ENCODE data around the gene DOCK3.
"Not testable (repeated sequence)": the region's sequence is repeated elsewhere in the genome, so short reads cannot be mapped to it uniquely, and the experiment has no call there.

DOCK3 gene

GRCh38 chr3:50688602-50689001 lies 13.9 kb downstream of the DOCK3 start:
- DNase-seq = not testable (repeated sequence)

GRCh38 chr3:50689558-50689957 lies 14.8 kb downstream of the DOCK3 start:
- DNase-seq = no peak

GRCh38 chr3:50695031-50695430 lies 20.3 kb downstream of the DOCK3 start:
- DNase-seq = no peak

GRCh38 chr3:50696276-50696675 lies 21.5 kb downstream of the DOCK3 start:
- no peak for DNase-seq

- DNase-seq = no peak
Measured at GRCh38 chr3:50698269-50698668, 23.5 kb downstream of the DOCK3 start.

GRCh38 chr3:50708620-50709019 lies 33.9 kb downstream of the DOCK3 start:
- DNase-seq = no peak

- no peak for DNase-seq
Measured at GRCh38 chr3:50714946-50715345, 40.2 kb downstream of the DOCK3 start.

- DNase-seq = no peak
Measured at GRCh38 chr3:50724831-50725230, 50.1 kb downstream of the DOCK3 start.

- no peak for DNase-seq
Measured at GRCh38 chr3:50734985-50735384, 60.3 kb downstream of the DOCK3 start.

- no peak for DNase-seq
Measured at GRCh38 chr3:50737193-50737905, 62.6 kb downstream of the DOCK3 start.

GRCh38 chr3:50737906-50738598 lies 63.3 kb downstream of the DOCK3 start:
- DNase-seq = no peak

GRCh38 chr3:50743643-50744042 lies 68.9 kb downstream of the DOCK3 start:
- DNase-seq = no peak

- no peak for DNase-seq
Measured at GRCh38 chr3:50749822-50750221, 75.1 kb downstream of the DOCK3 start.

- DNase-seq = no peak
Measured at GRCh38 chr3:50759015-50759414, 84.3 kb downstream of the DOCK3 start.

- DNase-seq = no peak
Measured at GRCh38 chr3:50777680-50778079, 103.0 kb downstream of the DOCK3 start.

- not testable (repeated sequence) for DNase-seq
Measured at GRCh38 chr3:50781766-50782165, 107.0 kb downstream of the DOCK3 start.

GRCh38 chr3:50786631-50787030 lies 111.9 kb downstream of the DOCK3 start:
- no peak for DNase-seq

GRCh38 chr3:50790894-50791293 lies 116.2 kb downstream of the DOCK3 start:
- DNase-seq = not testable (repeated sequence)

- no peak for DNase-seq
Measured at GRCh38 chr3:50792568-50792967, 117.8 kb downstream of the DOCK3 start.

- not testable (repeated sequence) for DNase-seq
Measured at GRCh38 chr3:50803805-50804204, 129.1 kb downstream of the DOCK3 start.

- DNase-seq = not testable (repeated sequence)
Measured at GRCh38 chr3:50804376-50804775, 129.6 kb downstream of the DOCK3 start.

GRCh38 chr3:50805321-50805720 lies 130.6 kb downstream of the DOCK3 start:
- DNase-seq = no peak

- DNase-seq = no peak
Measured at GRCh38 chr3:50806031-50806430, 131.3 kb downstream of the DOCK3 start.

- DNase-seq = no peak
Measured at GRCh38 chr3:50806806-50807205, 132.1 kb downstream of the DOCK3 start.

- DNase-seq = no peak
Measured at GRCh38 chr3:50807266-50807665, 132.5 kb downstream of the DOCK3 start.
